ENCODE measurements around the gene MT1F.
A peak's percentile ranks its signal among the peaks of the same experiment; 100 is the strongest.
"Not testable (repeated sequence)": the region's sequence is repeated elsewhere in the genome, so short reads cannot be mapped to it uniquely, and the experiment has no call there.

MT1F gene

GRCh38 chr16:56616608-56617211 is 41.0 kb upstream of the MT1F start:
- no peaks in the 10 kb centered on the region for H3K9me3 ChIP-seq (ENCODE audit: control insufficient read depth, low read length)
- H3K27ac ChIP-seq (ENCODE audit: low read depth, low read length, severe bottlenecking), result no peak overlapping the region
- 39 to 43% methylated on average over 17 to 18 of the region's 23 CpGs for WGBS, 2 experiments (ENCODE audit: insufficient coverage in 2 of 2)
- H3K4me3 ChIP-seq (ENCODE audit: extremely low read depth, insufficient read depth, low read length, poor library complexity, severe bottlenecking), result peak overlapping the region; percentile 22
- no peaks in the 10 kb centered on the region for H3K36me3 ChIP-seq (ENCODE audit: control insufficient read depth, insufficient read depth, low read length)
- peaks cover 6% of the 10 kb centered on the region for H3K4me1 ChIP-seq (ENCODE audit: control insufficient read depth, insufficient read depth, low read length, poor library complexity, severe bottlenecking)

GRCh38 chr16:56617212-56618085 is 40.3 kb upstream of the MT1F start:
- Histone ChIP-seq H3K27ac (ENCODE audit: low read depth, low read length, severe bottlenecking) (no peak overlapping the region), H3K36me3 (ENCODE audit: control insufficient read depth, insufficient read depth, low read length) (no peaks in the 10 kb centered on the region), H3K4me3 (ENCODE audit: extremely low read depth, insufficient read depth, low read length, poor library complexity, severe bottlenecking) (peak overlapping the region; percentile 22), H3K9me3 (ENCODE audit: control insufficient read depth, low read length) (no peaks in the 10 kb centered on the region), H3K4me1 (ENCODE audit: control insufficient read depth, insufficient read depth, low read length, poor library complexity, severe bottlenecking) (peaks cover 6% of the 10 kb centered on the region)
- 11 to 13% methylated on average over 22 to 25 of the region's 41 CpGs for WGBS, 2 experiments (ENCODE audit: insufficient coverage in 2 of 2)

- Histone ChIP-seq H3K4me3 (ENCODE audit: extremely low read depth, insufficient read depth, low read length, poor library complexity, severe bottlenecking) (no peak overlapping the region), H3K27ac (ENCODE audit: low read depth, low read length, severe bottlenecking) (no peak overlapping the region), H3K9me3 (ENCODE audit: control insufficient read depth, low read length) (no peaks in the 10 kb centered on the region), H3K36me3 (ENCODE audit: control insufficient read depth, insufficient read depth, low read length) (no peaks in the 10 kb centered on the region), H3K4me1 (ENCODE audit: control insufficient read depth, insufficient read depth, low read length, poor library complexity, severe bottlenecking) (peaks cover 6% of the 10 kb centered on the region)
- 41 to 50% methylated on average over 5 to 6 of the region's 6 CpGs for WGBS, 2 experiments (ENCODE audit: insufficient coverage in 2 of 2)
Measured at GRCh38 chr16:56618138-56618537, 39.6 kb upstream of the MT1F start.

- H3K9me3 ChIP-seq (ENCODE audit: control insufficient read depth, low read length), result no peaks in the 10 kb centered on the region
- WGBS, 2 experiments (ENCODE audit: insufficient coverage in 2 of 2), result 67 to 84% methylated on average over 4 to 6 of the region's 8 CpGs
- no peak overlapping the region for H3K27ac ChIP-seq (ENCODE audit: low read depth, low read length, severe bottlenecking)
- H3K4me1 ChIP-seq (ENCODE audit: control insufficient read depth, insufficient read depth, low read length, poor library complexity, severe bottlenecking), result peaks cover 6% of the 10 kb centered on the region
- H3K36me3 ChIP-seq (ENCODE audit: control insufficient read depth, insufficient read depth, low read length), result no peaks in the 10 kb centered on the region
- no peak overlapping the region for H3K4me3 ChIP-seq (ENCODE audit: extremely low read depth, insufficient read depth, low read length, poor library complexity, severe bottlenecking)
Measured at GRCh38 chr16:56620339-56620897, 37.3 kb upstream of the MT1F start.

- 49 to 58% methylated on average over 4 of the region's 4 CpGs for WGBS, 2 experiments (ENCODE audit: insufficient coverage in 2 of 2)
Measured at GRCh38 chr16:56621665-56622445, 35.9 kb upstream of the MT1F start.

GRCh38 chr16:56623184-56623583 is 34.6 kb upstream of the MT1F start:
- 88 to 92% methylated on average over 4 to 5 of the region's 5 CpGs for WGBS, 2 experiments (ENCODE audit: insufficient coverage in 2 of 2)
- H3K9me3 ChIP-seq (ENCODE audit: control insufficient read depth, low read length); H3K4me3 ChIP-seq (ENCODE audit: extremely low read depth, insufficient read depth, low read length, poor library complexity, severe bottlenecking): not testable (repeated sequence)

More at GRCh38 chr16:56621665-56622445, 35.9 kb upstream of the MT1F start:
- H3K4me1 ChIP-seq (ENCODE audit: control insufficient read depth, insufficient read depth, low read length, poor library complexity, severe bottlenecking); H3K27ac ChIP-seq (ENCODE audit: low read depth, low read length, severe bottlenecking); H3K4me3 ChIP-seq (ENCODE audit: extremely low read depth, insufficient read depth, low read length, poor library complexity, severe bottlenecking); H3K9me3 ChIP-seq (ENCODE audit: control insufficient read depth, low read length); H3K36me3 ChIP-seq (ENCODE audit: control insufficient read depth, insufficient read depth, low read length): not testable (repeated sequence)

GRCh38 chr16:56623637-56624036 is 34.1 kb upstream of the MT1F start:
- WGBS, 2 experiments (ENCODE audit: insufficient coverage in 2 of 2), result 50 to 83% methylated on average over 1 of the region's 2 CpGs
- Histone ChIP-seq H3K27ac (ENCODE audit: low read depth, low read length, severe bottlenecking) (no peak overlapping the region), H3K36me3 (ENCODE audit: control insufficient read depth, insufficient read depth, low read length) (no peaks in the 10 kb centered on the region), H3K9me3 (ENCODE audit: control insufficient read depth, low read length) (no peaks in the 10 kb centered on the region), H3K4me3 (ENCODE audit: extremely low read depth, insufficient read depth, low read length, poor library complexity, severe bottlenecking) (no peak overlapping the region), H3K4me1 (ENCODE audit: control insufficient read depth, insufficient read depth, low read length, poor library complexity, severe bottlenecking) (no peaks in the 10 kb centered on the region)

More at GRCh38 chr16:56623184-56623583, 34.6 kb upstream of the MT1F start:
- not testable (repeated sequence) for H3K27ac ChIP-seq (ENCODE audit: low read depth, low read length, severe bottlenecking); H3K36me3 ChIP-seq (ENCODE audit: control insufficient read depth, insufficient read depth, low read length); H3K4me1 ChIP-seq (ENCODE audit: control insufficient read depth, insufficient read depth, low read length, poor library complexity, severe bottlenecking)

- no peak within 1 kb of the TSS for H3K27ac ChIP-seq (ENCODE audit: low read depth, low read length, severe bottlenecking)
- H3K9me3 ChIP-seq (ENCODE audit: control insufficient read depth, low read length), result no peaks in the 10 kb centered on the region
- peak within 1 kb of the TSS; percentile 37 for H3K4me3 ChIP-seq (ENCODE audit: extremely low read depth, insufficient read depth, low read length, poor library complexity, severe bottlenecking)
- 6 to 7% methylated on average over 37 to 55 of the region's 62 CpGs for WGBS, 2 experiments (ENCODE audit: insufficient coverage in 2 of 2)
- no peaks in the 10 kb centered on the region for H3K4me1 ChIP-seq (ENCODE audit: control insufficient read depth, insufficient read depth, low read length, poor library complexity, severe bottlenecking)
- no peaks in the 10 kb centered on the region for H3K36me3 ChIP-seq (ENCODE audit: control insufficient read depth, insufficient read depth, low read length)
Measured at GRCh38 chr16:56625140-56625942, 32.4 kb upstream of the MT1F start, which contains the start of gene MT1E. Gene MT1E (plus strand): TSS chr16:56625781. CDS start chr16:56625852, 71 bp downstream.

GRCh38 chr16:56625943-56626654 is 31.7 kb upstream of the MT1F start:
- no peaks in the 10 kb centered on the region for H3K4me1 ChIP-seq (ENCODE audit: control insufficient read depth, insufficient read depth, low read length, poor library complexity, severe bottlenecking)
- WGBS, 2 experiments (ENCODE audit: insufficient coverage in 2 of 2), result 28 to 41% methylated on average over 12 to 13 of the region's 16 CpGs
- H3K36me3 ChIP-seq (ENCODE audit: control insufficient read depth, insufficient read depth, low read length), result no peaks in the 10 kb centered on the region
- H3K9me3 ChIP-seq (ENCODE audit: control insufficient read depth, low read length), result no peaks in the 10 kb centered on the region
- H3K4me3 ChIP-seq (ENCODE audit: extremely low read depth, insufficient read depth, low read length, poor library complexity, severe bottlenecking), result no peak overlapping the region
- no peak overlapping the region for H3K27ac ChIP-seq (ENCODE audit: low read depth, low read length, severe bottlenecking)
